GM19395 (cell line): Measurements from ENCODE around the gene PRC1.
A peak's percentile ranks its signal among the peaks of the same experiment; 100 is the strongest.

Experiments
- ATAC-seq: cut with Tn5 transposase; IDR thresholded peaks from one replicate; pipeline ENCODE4 v1.9.1; 2021; ENCODE audit warnings: mild to moderate bottlenecking, moderate library complexity; ENCODE audit not compliant: unreplicated experiment

The PRC1 gene

DNA sequence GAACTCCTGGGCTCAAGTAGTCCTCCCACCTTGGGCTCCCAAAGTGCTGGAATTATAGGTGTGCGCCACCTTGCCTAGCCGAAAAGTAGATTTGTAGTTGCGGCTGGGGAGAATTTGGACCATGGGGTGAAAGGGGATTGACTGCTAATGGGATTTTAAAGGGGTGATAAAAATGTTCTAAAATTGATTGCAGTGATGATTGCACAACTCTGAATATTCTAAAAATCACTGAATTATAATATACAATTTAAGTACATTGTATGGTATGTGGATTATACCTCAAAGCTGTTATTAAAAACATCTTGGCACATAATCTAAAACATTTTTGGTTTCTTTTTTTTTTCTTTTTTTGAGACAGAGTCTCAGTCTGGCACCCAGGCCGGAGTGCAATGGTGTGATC, 3.9 kb downstream of the PRC1 start:
- ATAC-seq, result no peak

DNA sequence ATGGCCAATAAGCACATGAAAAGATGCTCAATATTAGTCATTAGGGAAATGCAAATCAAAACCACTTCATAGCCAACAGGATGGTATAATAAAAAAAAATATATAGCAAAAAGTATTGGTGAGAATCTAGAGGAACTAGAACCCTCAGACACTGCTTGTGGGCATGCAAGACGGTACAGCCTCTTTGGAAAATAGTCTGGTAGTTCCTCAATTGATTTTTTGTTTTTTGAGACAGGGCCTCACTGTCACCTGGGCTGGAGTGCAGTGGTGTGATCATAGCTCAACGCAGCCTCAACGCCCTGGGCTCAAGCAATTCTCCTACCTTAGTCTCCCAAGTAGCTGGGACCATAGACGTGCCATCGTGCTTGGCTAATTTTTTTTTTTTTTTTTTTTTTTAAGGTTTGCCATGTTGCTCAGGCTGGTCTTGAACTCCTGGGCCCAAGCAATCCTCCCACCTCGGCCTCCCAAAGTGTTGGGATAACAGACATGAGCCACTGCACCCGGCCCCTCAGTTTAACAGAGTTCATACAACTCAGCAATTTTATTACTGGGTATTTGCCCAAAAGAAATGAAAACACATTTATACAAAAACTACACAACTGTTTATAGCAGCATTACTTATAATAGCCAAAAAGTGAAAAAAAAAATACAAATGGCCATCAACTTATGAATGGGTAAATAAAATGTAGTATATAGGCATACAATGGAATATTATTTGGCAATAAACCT, 5.1 kb downstream of the PRC1 start:
- no peak for ATAC-seq

DNA sequence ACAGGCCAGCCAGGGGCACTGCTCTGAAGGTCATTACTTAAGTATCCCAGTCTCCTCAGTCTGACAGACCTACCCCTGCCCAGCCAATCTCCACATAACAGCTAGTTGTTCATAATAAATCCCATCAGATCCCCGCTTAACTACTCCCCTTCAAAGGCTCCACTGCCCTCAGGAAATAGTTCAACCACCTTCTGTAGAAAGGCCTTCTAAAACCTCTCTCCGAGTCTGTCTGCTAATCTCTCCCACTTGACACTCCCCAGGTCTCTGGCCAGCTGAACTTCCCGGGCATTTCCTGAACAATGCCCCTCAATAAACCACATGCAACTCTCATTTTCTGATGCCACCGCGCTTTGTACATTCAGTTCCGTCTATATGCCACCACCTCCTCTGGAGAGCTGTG, 6.0 kb downstream of the PRC1 start:
- no peak for ATAC-seq

DNA sequence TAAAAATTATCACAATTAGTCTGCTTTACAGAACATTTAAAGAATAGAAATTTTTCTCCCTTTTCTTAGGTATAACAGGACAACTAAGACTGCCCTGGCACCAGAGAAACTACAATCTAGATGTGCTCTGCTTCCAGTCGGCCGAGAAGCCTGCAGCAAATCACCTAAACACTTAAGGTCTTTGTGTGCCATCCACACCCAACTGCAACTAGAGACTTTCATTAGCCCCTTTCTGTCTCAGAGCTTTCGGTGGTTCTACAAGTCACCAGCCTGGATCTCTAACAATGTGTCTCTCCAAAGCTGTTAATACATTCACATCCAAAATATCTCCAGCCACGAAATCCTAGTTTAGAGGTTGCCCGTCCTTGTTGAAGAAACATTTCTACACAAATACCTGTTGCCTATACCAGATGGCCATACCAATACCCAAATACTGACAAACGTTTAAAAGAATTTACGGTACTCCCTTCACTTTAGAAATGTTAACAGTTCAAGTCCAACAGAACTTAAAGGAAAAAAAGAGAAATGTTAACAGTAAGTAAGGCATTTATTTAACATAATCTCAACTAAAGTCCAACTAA, 6.7 kb downstream of the PRC1 start:
- ATAC-seq, result no peak

DNA sequence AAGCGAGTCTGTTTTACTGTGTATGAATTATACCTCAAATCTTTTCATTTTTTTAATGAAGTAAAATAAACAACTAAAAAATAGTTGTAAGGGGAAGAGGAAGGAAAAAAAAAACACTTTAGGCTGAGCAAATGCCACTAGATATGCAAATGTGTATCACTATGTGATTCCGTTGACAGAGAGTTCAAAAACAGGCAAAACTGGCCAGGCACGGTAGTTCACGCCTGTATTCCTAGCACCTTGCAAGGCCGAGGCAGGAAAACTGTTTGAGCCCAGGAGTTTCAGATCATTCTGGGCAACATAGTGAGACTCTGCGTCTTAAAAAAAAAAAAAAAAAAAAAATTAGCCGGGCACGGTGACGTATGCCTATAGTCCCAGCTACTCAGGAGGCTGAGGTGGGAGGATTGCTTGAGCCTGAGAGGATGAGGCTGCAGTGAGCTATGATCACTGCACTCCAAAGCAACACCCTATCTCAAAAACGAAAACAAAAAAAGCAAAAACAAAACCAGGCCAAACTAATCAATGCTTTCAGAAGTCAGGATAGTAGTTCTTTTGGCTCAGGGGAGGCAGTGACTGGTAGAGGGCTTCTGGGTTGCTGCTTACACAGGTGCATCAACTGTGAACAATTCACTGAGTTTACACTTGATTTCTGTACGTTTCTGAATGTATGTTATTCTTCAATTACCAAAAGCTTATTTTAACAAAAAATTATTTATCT, 7.4 kb downstream of the PRC1 start:
- ATAC-seq, result peak; percentile 51

DNA sequence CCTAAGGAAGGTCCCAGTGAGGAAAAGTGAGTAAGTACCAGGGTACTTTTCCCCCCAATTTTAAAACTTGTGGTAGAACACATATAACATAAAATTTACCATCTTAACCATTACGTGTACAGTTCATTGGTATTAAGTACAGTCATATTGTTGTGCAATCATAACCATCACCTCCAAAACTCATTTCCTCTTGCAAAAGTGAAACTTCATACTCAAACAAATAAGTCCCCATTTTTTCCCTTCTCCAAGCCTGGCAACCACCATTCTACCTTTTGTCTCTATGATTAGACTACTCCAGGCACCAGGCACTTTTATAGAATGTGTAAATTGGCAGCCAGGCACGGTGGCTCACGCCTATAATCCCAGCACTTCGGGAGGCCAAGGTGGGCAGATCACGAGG, 12.2 kb downstream of the PRC1 start:
- ATAC-seq, result peak; percentile 49

DNA sequence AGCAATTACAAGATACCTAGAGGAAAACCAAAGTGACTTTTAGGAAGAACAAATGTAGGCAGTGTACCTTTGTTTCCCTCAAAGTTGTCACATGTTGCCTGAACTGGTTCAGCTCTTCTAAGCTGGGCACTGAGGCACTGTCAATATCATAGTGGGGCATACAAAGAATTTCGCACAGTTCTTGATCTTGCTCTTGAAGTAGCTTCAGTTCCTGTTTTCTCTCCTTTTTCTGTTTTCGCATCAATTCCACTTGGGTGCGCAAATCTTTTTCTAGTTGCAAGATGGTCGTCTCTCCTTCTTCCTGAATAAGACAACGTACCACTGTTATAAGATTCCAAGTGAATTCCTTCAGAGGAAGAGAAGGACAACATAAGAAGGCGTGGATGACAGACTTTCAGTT, 12.7 kb downstream of the PRC1 start:
- peak; percentile 93 for ATAC-seq

DNA sequence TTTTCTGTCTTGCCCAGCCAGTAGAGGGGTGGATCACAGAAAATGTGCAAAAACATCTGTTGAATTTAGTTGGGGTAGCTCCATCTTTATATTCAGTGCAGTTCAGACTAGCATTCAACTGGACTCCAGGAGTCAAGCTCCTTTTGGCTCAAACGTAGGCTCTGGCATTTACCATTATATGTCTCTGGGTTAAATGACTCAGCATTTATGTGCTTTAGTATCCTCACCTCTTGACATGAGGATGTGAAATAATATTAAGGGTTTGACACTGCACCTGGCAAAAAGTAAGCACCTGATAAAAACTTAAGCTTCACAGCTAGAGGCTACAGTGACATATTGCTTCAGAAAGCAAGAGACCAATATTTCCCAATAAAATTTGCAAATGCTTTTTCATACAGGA, 14.8 kb downstream of the PRC1 start:
- no peak for ATAC-seq

DNA sequence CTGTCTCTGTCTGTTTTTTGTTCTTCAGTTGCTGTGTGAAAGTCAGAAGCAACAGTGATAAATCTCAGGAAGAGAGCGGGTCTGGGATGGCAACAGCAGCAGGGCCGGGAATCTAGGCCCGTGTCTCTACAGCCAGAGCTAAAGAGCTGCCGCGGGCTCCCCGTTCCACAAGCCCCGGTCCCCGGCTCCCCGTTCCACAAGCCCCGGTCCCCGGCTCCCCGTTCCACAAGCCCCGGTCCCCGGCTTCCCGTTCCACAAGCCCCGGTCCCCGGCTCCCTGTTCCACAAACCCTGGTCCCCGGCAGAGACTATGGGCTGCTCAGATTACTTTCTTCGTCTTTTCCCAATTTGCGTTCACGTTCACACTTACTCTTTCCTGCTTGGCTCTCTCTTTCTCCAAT, 20.1 kb downstream of the PRC1 start:
- ATAC-seq, result no peak

DNA sequence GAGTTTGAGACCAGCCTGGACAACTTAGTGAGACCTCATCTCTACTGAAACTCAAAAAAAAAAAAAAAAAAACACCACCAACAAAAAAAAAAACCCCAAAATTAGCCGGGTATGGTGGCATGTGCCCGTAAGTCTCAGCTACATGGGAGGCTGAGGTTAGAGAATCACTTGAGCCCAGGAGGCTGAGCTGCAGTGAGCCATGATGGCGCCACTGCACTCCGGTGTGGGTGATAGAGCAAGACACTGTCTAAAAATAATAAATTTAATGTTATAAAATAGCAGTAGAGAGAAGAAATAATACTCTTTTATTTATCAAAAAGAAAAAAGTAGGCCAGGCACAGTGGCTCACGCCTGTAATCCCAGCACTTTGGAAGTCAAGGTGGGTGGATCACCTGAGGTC, 22.2 kb downstream of the PRC1 start:
- no peak for ATAC-seq

DNA sequence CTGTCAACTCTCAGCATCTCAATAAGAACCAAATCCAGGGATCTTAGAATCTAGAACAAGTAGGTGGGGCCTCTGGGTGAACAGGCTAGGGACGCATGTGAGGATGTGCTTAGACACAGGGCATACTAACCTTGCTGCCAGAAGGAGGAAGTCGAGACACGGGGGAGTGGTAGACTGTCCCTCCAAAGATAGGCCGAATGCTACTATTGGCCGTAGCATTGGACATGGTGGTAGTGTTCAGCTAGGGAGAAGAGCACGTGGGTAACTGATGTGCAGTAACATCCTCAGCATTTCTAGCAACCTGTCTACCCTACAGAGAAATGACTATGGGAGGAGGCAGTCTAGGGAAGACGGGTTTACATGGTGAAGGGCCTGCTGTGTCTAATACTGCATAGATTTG, 24.1 kb downstream of the PRC1 start:
- ATAC-seq, result no peak

DNA sequence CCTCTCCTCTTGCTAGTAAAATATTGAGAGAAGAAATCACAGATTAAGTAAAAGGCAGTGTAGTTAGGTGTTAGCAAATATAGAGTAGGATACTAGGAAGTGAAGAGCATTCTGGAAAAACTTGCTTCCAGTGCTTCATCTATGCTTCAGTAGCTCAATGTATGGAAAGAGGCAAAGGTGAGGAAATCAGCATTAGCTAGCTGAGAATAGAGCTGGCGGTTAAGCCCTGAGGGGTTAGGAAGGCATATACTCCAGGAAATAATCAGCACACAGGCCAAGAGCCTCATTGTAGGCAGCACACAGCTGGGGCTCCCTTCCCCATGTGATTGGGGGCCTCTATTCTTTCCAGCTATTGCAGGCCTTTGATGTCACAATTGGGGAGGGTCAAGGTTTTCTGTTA, 25.9 kb downstream of the PRC1 start:
- no peak for ATAC-seq

DNA sequence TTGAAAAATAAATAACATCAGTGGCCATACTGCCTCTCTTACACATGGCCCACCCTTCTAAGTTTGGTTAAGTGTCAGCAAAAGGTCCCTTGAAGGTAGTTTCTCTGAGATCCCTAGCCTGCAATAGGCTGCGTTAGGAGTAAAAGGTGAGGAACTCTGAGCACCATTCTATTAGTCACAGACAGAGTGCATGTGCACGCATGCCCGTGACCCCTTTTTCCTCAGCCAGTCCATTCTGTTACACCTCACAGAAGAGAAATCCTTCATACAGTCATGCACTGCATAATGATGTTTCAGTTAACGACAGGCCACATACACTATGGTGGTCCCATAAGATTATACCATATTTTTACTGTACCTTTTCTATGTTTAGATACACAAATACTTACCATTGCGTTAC, 27.1 kb downstream of the PRC1 start:
- no peak for ATAC-seq

DNA sequence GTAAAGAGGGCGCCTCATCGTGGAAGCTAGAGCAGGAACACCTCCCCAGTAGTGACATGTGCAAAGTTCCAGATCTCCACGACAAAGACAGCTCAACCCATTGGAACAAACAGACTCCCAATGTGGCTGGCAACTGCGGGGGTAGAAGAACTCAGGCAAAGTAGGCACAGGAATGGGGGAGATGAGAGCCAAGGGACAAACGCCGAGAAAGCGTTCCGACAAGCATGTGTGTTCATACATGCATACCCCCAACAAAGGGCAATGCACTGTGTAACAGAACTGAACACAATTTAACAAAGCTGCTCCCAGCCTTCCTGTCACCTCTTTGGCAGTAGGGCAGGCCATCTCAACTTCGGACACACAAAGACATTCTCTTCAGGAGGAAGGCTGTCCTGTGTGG, 28.1 kb downstream of the PRC1 start:
- ATAC-seq, result no peak

DNA sequence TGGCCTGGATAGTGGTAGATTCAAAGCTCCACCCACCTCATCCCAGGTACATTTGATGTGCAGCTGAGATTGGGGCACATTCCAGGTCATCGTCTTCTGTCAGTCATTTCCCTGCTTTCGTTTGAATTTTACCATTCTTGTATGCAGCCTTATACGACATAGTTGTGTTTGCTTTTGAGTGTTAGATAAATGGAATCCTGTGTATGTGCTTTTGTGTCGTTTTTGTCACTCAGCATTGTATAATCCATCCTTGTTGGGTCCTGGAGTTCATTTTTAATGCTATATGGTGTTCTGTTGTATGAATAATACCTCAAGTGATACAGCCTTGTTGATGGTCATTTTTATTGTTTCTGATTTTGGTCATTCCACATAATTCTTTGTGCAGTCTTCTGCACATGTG, 32.3 kb downstream of the PRC1 start:
- ATAC-seq, result no peak

DNA sequence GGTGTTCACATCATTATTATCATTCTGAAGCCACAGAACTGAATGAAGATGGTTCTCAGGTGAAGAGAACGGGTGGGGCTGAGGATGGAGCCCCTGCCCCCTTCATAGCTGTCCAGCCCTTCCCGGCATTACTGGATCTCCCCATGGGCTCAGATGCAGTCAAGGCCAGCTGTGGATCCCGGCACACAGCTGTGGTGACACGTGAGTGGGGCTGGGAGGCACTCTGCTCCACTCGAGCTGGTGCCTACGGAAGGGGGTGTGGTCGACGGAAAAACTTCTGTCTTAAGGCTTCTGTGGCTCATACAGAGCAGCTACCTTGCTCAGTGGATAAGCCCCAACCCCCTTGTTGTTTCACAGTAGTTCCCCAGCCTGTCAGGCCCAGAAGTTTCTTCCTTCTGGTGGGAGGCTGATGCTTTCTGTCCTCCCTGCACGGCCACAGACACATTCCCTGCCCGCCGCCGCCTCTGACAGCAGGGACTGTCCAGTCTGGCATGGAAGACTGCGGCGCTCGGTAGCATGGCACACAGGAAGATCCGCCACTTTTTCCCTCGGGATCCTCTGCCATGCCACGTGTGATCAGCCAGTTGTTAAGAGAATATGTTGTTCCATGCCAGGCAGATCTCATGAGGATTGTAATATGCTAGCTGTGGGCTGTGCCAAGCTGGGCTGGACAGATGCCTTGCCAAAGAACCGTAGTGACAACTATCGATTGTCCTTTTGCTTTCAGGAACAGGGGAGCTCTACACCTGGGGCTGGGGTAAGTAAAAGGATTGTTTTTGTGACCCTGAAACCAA, 33.8 kb downstream of the PRC1 start:
- ATAC-seq, result no peak

DNA sequence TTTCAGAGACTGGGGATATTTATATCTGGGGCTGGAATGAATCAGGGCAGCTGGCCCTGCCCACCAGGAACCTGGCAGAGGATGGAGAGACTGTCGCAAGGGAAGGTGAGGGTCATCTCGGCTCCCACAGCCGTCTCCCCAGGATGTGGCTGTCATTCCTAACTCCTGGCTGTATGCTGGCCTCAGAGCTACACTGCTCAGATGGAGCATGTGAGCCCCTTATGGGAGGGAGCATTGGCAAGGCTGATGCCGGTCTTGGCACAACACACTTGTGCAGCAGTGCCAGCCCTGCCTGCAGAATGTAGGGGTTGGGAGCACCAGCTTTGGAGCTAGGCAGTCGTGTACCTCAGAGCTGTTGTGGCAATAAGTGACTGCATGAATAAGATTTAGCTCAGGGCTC, 34.4 kb downstream of the PRC1 start:
- no peak for ATAC-seq

DNA sequence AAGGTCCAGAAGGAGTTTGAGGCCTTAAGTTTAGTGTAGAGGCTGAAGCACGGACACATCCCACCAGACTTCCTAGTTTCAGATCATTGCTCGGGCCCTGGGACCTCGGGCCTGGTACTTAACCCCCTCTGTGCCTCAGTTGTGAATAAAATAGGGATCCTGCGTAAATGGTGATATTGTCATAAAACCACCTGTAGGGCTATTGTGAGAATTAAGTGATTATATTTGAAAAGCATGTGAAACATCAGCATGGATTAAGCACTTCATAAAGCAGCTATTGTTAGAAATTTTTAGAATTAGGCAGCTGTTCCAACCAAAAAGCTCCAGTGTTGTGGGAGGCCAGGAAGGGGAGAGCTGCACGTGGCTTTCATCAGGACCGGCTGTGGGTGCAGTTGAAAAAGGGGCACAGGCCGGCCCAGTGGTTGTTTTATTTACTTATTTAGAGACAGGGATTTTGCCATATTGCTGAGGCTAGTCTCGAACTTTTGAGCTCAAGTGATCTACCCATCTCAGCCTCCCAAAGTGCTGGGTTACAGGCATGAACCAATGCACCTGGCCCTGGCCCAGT, 35.2 kb downstream of the PRC1 start:
- no peak for ATAC-seq

DNA sequence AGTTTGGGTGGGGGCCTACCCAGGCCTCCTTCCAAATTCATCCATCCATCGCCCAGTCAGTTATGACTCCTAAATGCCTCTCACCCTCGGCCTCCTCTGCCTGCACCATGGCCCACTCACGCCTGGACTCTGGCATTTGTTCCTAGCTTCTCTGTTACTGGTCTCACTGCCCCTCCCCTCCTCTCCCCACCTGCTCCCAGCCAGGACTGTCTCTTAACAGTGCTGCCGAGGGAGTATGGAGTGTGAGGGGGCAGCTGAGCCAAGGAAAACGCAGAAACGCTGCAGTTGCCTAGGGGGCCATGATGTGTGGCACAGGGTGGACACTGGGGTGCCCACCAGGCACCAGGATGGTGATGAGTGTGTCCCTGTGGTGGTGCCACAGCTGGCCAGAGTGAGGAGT, 36.5 kb downstream of the PRC1 start:
- no peak for ATAC-seq

DNA sequence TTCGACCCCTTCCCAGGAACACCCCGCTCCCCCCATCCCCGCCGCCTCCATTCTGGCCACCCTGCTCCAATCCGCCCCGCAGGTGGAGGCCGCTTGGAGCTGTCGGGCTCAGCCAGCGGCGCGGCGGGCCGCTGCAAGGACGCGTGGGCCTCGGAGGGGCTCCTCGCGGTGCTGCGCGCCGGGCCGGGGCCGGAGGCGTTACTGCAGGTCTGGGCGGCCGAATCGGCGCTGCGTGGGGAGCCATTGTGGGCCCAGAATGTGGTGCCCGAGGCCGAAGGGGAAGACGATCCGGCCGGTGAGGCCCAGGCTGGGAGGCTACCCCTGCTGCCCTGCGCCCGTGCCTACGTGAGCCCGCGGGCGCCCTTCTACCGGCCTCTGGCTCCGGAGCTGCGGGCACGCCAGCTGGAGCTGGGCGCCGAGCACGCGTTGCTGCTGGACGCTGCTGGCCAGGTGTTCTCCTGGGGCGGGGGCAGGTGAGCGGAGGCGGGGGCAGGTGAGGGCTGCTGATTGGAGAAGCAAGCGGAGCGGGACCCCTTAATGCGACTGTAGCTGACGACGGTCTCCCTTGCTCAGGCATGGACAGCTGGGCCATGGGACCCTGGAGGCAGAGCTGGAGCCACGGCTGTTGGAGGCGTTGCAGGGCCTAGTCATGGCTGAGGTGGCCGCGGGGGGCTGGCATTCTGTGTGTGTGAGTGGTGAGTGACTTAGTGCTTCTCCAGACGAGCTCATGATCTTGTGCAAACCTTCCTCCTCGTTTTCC, 37.1 kb downstream of the PRC1 start:
- no peak for ATAC-seq
